GM18517 (cell line): Measurements from ENCODE around the gene ST3GAL4.
A peak's percentile ranks its signal among the peaks of the same experiment; 100 is the strongest.
"Not testable (repeated sequence)": the region's sequence is repeated elsewhere in the genome, so short reads cannot be mapped to it uniquely, and the experiment has no call there.

Experiments
- ATAC-seq: cut with Tn5 transposase; IDR thresholded peaks from one replicate; pipeline ENCODE4 v1.9.1; 2021; ENCODE audit warnings: mild to moderate bottlenecking, moderate library complexity; ENCODE audit not compliant: unreplicated experiment

The ST3GAL4 gene, protein sequence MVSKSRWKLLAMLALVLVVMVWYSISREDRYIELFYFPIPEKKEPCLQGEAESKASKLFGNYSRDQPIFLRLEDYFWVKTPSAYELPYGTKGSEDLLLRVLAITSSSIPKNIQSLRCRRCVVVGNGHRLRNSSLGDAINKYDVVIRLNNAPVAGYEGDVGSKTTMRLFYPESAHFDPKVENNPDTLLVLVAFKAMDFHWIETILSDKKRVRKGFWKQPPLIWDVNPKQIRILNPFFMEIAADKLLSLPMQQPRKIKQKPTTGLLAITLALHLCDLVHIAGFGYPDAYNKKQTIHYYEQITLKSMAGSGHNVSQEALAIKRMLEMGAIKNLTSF

DNA sequence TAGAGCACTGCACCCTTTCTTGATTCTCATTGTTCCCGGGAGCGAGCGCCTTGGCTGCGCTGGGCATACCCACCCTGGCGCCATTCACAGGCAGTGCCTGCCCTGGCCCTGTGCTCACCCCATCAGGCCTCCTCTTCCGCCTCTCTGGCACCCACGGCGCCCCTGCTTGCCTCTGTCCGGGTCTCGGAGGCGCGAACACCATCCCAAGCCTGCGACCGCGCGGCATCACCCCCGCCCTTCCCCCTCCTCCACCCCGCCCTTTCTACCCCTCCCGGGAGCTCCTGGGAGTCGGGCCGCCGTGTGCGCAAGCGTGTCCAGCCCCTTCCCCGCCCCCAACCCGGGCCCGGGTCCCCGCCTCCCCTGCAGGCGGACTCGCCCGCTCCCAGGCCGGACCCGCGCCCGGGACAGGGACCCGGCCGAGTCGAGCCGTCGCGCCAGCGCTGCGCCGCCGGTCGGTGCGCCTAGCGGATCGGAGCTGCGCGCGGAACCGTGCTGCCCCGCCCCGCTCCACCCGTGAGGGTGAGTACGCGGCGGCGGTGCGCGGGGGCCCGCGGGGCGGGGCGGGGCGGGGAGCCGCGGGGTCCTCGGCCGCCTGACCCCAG, at the start of gene ST3GAL4:
Gene ST3GAL4 (plus strand): TSS at position 363 of the 602 bp plus-strand sequence. CDS start 50,470 bp downstream, outside the sequence.
- ATAC-seq, result no peak

DNA sequence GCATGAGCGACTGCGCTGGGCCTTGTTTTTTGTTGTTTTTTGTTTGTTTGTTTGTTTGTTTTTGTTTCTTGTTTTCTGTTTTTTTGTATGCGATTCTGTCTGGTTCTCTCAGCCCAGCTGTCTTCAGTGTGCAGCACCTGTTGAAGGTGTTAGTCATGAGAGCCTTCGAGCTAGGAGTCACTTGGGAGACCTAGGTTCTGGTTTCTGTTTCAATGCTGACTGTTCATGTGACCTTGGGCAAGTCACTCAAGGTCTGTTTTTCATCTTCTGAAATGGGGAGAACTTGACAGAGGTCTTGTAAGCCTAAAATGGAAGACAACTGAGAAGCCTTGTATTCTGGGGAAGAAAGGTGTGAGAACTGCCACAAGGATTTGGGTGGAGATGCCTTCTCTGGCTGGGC, 49.8 kb upstream of the ST3GAL4 start:
- peak; percentile 70 for ATAC-seq

GRCh38 chr11:126307706-126308105, 47.8 kb upstream of the ST3GAL4 start:
- ATAC-seq, result no peak

DNA sequence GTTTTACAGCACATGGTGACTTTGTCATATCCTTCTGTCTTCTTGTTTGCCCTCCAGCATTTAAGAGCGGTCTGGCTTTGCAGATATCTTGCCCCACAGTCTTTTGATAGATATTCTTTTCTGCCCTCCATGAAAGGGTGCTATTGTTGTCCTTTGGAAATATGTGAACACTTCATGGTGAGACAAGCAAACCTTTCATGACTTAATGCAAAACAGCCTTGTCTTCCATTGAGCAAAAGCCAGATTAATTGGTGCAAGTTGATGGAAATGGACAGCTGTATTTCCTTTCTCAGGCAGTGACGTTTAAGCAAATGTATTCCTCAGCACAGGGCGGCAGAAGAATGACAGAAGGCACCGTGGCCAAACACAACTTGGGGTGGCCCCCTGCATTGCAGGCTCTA, 47.2 kb upstream of the ST3GAL4 start:
- ATAC-seq, result no peak

DNA sequence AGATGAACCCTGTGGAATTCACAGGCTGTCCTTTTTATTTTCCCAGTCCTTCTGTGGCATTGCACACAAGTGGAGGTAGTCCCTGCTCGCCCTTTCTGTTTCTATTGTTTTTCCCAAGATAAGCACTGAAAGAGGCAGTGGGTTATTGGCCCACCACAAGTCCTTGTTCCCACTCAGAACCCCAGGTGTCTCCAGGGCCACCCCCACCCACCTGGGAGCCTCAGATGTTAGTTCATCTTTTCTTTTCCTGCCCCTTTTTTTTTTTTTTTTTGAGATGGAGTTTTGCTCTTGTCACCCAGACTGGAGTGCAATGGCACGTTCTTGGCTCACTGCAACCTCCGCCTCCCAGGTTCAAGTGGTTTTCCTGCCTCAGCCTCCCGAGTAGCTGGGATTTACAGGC, 46.7 kb upstream of the ST3GAL4 start:
- not testable (repeated sequence) for ATAC-seq

DNA sequence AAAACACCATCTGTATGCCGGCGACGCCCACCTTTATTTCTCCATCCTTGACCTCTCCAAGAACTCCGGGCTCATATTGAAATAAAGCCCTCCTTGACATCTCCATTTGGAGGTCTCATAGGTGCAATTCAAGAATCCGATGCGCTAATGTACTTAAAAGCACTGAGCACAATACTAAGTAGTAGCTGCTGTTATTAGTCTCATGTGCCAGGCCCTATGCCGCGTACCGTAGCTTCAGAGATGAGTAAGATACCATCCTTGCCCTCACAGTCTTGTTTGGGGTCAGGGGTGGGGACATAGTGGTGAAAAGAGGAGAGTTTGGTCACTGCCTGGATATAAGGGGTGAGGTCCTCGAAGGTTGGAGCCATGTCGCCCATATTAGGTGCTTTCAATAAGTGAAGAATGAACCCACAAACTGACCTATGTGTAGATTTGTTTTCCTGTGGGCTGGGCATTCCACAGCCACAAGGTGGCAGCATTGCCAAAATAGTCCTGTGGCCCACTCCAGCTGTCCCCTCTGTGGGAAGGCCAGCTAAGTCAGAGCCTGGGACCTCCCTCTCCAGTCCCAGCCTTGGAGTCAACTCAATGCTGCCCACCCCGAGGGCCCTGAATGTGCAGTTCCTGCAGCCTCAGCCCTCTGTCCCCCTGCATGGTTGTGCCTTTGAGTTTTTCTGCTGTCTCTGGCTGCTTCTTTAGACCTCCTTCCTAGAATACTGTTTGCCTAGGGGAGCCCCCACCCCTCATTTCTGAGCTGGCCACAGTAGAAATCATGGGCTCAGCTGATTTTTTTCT, 45.1 kb upstream of the ST3GAL4 start:
- ATAC-seq, result peak; percentile 41

- no peak for ATAC-seq
These were observed 44.5 kb upstream of the ST3GAL4 start for GRCh38 chr11:126310992-126311310.

DNA sequence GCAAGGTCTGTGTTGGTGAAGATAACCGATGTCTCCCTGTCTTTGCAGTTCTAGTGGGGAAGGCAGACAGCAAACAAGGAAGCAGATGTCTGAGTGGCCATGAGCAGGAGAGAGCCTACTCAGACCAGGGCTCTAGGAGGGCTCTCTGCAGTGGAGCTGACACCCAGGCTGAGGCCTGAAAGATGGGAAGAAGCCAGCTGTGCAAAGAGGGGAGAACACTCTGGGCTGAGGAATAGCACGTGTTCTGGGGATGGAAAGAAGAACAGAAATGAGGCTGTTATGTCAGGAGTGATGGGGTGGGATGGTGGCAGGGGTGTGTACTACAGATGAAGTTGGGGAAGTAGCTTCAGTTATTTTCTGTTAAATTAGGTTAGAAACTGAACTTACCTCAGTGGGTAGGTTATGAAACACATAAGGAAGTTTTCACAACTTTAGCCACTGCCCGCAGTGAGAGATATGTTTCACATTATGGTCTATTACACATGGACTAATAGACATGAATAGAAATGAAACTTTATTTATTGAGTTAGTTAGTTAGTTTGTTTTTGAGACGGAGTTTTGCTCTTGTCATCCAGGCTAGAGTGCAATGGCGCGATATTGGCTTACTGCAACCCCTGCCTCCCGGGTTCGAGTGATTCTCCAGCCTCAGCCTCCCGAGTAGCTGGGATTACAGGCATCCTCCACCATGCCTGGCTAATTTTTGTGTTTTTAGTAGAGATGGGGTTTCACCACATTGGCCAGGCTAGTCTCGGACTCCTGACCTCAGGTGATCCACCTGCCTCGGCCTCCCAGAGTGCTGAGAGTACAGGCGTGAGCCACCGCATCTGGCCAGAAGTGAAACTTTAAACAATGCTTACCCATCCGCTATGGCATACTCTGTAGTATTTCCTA, 43.8 kb upstream of the ST3GAL4 start:
- ATAC-seq, result peak; percentile 74

DNA sequence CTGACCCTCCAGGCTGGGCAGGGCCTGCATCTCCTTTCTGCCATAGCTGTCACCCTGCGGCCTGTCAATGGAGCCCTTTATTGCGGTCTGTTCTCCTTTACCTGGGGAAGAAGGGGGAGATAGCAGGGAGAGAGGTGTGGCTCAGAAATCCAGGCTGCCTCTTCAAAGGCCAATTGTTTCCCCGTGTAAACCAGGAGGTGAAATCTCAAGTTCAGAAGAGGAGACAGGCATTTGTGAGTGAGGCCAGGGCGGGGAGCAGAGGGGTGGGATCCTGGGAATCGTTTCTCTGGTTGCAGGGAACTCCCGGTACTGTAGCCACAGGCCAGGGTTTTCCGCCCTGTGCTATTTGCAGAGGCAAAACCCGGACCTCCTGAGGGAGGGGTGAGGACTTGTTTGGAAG, 42.5 kb upstream of the ST3GAL4 start:
- ATAC-seq, result no peak

DNA sequence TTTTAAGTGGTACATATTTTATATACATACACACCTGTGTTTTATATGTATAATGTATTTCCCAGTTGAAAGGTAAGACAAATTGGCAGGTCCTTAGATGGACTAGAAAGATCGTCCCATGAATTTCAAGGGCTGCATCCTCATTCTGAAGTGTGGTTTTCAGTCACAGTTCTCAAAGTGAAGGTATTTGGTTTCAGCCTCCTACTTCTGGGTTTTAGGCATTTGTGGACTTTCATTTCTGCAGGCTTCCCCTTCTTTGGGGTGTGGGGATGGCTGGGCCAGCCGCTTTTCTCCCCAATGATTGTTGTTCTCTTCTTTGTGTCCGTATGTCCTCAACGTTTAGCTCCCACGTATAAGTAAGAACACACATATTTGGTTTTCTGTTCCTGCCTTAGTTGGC, 41.7 kb upstream of the ST3GAL4 start:
- ATAC-seq, result no peak

GRCh38 chr11:126317432-126317755, 38.1 kb upstream of the ST3GAL4 start:
- ATAC-seq, result no peak

DNA sequence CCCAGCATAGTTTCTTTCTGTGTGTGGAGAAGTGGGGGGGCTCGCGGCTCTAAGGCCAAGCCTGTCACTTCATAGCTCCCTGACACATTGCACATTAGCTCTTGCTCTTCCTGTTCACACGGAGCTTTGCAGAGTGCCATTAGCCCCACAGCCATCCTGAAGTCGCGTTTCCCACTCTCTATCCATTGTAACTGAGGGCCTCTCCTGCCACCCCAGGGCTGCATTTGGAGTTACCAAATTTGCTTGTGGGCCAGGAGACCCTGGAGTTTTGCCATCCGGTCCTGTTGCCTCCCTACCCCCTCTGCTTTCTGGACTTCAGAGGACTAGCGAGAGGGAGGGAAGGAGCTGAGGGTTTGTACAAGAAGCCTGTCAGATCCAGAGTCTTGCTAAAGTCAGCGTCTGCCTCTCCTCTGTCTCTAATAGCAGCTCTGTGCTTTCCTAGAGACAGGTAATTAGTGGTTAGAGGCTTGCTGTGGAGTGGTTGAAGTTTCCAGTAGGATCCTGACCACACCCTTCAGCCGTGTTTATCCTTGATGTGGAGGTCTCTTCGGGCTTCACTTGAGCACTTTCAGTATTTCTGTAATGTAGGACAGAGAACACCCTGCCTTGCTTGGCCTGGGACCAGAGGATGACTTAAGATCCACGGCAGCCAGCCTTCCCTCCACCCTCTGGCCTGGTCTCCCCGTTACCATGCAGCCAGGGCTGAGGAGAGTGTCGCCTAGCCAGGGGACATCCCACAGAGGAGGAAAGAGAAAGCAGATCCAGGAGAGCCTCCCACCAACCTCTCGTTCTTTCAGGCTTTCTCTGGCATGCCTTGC, 37.5 kb upstream of the ST3GAL4 start:
- no peak for ATAC-seq

DNA sequence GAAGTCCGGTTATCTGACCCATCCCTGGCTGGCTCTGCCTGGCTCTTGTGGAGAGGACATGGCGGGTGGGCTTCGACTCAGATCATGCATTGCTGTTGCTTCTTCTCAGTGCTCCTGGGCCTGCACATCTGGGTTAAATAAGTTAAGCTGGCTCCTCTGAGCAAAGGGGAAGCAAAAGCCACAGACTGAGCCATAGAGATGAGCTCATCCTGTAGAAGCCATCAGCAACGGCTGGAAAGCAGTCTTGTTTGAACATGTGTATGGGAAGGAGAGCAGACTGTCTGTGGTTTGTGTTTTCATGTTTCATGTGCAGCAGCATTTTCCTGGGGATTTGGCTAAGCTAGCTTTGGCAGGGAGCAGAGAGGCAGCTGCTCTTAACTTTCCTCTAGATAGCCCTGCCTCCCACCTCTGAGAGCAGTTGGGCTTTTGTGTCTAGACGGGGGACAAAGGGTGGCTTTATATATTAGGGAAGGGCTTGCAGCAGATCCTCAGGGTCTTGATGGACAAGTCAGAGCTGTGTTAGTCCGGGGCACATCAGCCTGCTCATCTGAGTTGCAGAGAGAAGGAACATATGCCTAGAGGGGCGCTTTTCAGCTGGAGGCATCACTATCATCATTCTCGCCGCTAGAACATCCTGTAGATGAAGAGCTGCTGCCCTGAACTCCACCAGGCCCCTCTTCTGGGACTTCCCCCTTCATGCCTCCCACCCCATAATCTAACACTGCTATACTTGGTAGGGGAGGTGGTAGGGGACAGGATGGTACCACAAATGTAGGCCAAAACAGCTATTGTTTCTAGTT, 36.7 kb upstream of the ST3GAL4 start:
- ATAC-seq, result peak; percentile 87

DNA sequence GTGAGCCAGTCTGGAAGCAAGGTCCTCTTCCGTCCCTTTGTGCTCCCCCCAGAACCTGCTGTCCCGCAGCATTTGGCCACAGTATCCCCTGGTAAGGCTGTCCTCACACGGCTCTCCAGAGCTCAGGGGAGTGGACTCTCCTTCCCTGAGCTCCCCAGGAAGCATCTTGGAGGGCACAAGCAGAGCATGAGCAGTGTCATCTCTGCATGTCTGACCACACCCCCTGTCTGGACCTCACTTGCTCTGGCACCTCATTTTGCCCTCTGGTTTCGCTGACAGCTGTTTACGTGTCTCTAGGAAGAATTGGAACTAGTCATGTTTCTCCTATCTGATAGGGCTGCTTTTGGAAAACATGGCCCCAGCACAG, 36.1 kb upstream of the ST3GAL4 start:
- ATAC-seq, result no peak

GRCh38 chr11:126322996-126323395, 32.5 kb upstream of the ST3GAL4 start:
- ATAC-seq, result no peak

DNA sequence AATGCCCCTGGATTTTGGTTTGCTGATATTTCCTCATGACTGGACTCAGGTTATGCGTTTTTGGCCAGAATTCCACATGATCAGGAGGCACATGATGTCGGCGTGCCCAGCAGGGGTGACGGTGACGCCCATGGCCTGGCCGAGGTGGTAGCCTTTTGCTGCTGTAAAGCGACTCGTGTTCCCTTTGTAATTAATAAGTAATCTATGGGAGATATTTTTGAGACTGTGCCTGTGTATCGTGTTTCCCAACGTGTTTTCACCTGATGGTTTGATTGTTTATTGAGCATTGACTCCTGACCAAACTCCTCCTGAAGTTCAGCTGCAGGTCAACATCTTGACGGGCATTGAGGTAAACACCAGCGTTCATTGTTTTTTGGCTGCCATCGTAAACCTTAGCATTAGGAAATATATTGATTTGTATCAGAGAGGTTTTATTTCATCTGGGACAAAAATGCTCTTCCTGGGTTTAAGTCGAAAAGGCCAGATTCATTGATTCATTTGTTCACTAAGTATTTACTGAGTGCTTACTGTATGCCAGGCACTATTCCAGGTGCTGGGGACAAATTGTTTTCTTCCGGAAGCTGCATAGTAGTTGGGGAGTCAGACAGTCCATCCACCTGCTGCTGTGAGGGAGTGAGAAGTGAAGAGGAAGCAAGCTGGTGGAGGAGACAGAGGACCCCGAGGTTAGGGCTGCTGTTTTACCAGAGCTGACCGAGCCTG, 28.0 kb upstream of the ST3GAL4 start:
- no peak for ATAC-seq

- ATAC-seq, result no peak
These were observed 27.5 kb upstream of the ST3GAL4 start for GRCh38 chr11:126328001-126328390.

- ATAC-seq, result no peak
These were observed 27.0 kb upstream of the ST3GAL4 start for GRCh38 chr11:126328444-126328843.
